HG02763 (cell line): ENCODE results near the gene ETV5.

Source experiments
- ATAC-seq: cut with Tn5 transposase; IDR thresholded peaks from one replicate; pipeline ENCODE4 v1.9.1; 2021; ENCODE audit warnings: mild to moderate bottlenecking, moderate library complexity; ENCODE audit not compliant: unreplicated experiment

Gene ETV5

GRCh38 chr3:186097317-186097662, 11.6 kb downstream of the ETV5 start:
- ATAC-seq, result no peak

GRCh38 chr3:186096290-186096689, 12.6 kb downstream of the ETV5 start:
- no peak for ATAC-seq

GRCh38 chr3:186095561-186096081, 13.3 kb downstream of the ETV5 start:
- no peak for ATAC-seq

- ATAC-seq, result no peak
Measured at GRCh38 chr3:186094696-186095425, 14.0 kb downstream of the ETV5 start.

DNA sequence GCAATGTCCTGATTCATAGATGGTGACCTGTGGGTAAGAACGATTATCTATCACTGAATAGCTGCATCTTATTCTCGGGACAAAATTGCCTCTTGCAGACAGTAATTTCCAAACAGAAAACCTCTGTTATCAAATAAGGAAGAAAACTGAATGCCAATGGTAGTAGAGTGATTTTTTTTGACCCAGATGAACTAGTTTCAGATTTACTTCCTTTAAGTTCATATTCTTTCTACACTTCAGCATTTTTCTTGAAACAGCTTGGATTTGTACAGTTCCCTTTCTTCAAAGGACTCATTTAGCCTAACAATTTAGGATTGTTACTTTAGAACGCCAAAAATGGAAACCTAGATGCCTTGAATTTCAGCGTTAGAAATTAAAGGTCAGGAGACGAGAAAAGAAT, 14.6 kb downstream of the ETV5 start:
- no peak for ATAC-seq

GRCh38 chr3:186093271-186093900, 15.5 kb downstream of the ETV5 start:
- ATAC-seq, result no peak

GRCh38 chr3:186092360-186093070, 16.4 kb downstream of the ETV5 start:
- no peak for ATAC-seq

DNA sequence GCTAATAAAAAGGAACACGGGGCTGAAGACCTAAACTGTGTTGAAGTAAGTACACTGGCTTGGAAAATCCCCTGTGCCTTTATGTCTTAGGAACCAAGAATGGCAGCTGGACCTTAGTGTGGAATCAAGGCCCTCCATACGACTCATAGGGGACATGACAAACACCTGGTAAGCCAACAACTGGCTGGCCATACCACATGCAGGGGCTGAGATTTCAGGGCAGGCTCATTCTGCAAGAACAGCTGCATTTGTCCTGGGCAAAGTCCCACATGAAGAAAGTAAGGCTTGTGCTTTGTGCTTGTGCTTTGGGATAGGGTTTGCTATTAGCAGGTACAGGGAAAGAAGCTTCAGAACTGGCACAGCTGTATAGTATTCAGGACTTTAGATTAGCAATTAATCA, 18.0 kb downstream of the ETV5 start:
- no peak for ATAC-seq

DNA sequence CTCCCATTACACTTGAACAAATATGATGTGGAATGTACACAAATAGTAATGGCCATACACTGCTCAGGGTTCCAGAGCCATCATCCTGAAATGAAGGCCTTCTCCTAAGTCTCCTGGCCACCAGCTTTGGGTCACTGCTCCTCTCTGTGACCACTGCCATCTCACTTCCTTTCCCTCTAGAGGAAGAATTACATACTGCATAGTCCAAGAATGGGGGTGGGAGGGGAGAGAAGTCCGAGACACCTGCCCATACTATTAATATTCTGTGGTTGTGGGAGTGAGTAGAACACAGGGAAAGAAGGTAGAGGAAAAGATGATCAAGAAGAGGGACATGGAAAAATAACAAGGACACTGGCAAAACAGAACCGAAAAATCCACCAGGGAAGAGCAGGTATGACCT, 20.6 kb downstream of the ETV5 start:
- ATAC-seq, result no peak

- no peak for ATAC-seq
Measured at GRCh38 chr3:186084264-186084663, 24.6 kb downstream of the ETV5 start.

DNA sequence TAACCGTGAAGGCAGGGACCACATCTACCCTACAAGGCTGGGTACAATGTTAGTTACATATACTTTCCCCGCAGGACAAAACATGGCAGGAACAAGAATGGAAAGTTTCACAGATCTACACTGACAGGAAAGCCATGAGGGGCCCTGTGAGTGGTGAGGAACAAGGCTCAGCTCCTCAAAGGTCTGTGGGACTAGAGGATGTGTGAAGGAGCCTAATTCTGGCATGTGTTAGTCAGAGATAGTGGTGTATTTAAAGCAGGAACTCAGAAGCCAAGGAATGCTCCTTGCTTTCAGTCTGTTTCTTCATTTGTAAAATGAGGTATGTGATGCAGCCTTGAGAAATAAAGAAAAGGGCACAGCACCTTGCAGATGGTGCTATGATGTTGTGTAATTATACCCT, 25.1 kb downstream of the ETV5 start:
- ATAC-seq, result no peak

GRCh38 chr3:186082150-186082549, 26.7 kb downstream of the ETV5 start:
- ATAC-seq, result no peak

GRCh38 chr3:186081678-186082077, 27.2 kb downstream of the ETV5 start:
- ATAC-seq, result no peak

- no peak for ATAC-seq
Measured at GRCh38 chr3:186080849-186081438, 27.9 kb downstream of the ETV5 start.

DNA sequence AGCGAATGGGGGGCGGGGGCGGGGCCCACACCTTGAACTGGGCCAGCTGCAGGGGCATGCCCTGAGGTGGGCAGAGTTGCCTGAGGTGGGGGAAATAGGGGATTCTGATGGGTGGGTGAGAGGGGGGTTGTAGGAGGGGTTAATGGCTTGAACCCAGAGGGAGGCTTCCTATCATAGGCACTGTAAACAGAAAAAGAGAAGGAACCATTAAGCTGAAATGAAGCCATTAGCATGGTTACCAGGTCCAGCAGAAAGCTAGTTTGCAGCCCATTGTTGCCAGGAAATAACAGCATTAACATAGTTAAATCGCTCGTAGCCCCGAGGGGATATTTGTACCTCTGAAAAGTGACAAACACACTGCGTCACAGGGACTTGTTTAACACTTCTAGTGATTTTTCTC, 29.0 kb downstream of the ETV5 start:
- no peak for ATAC-seq

DNA sequence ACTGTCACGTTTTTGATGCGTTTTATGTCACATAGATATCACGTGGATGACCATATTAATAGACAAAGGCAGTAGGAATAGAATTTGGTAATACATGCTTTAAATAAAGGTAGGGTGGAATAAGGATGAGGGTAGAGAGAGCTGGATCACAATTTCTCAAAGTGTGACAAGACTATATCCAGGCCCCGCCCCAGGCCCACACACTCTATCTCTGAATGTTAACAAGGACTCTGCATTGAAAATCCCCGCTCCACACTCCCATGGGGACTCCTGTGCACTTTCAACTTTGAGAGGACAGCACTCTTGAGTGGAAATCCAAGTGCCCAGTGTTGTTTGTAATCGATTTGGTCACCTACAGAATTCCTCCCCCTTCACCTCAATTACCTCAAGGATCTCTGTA, 31.4 kb downstream of the ETV5 start:
- no peak for ATAC-seq

- no peak for ATAC-seq
Measured at GRCh38 chr3:186075931-186076567, 32.8 kb downstream of the ETV5 start.

DNA sequence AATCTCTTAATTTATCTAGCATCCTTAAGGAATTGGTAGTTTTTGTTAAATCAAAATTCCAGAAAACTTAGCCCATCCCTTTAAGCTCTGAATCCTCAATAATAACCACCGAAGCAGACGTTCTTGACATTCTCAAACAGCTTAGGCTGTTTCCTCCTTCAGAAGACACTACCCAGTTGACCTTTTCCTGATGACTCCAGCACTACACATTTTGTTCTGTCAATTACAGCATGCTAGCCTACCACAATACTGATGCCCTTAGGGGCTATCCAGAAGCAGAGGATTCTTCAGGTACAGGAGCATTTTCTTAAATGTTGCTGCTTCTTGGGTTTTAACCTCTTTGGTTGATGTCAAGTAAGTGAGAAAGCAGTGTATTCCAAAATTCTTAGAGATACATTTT, 33.4 kb downstream of the ETV5 start:
- no peak for ATAC-seq

DNA sequence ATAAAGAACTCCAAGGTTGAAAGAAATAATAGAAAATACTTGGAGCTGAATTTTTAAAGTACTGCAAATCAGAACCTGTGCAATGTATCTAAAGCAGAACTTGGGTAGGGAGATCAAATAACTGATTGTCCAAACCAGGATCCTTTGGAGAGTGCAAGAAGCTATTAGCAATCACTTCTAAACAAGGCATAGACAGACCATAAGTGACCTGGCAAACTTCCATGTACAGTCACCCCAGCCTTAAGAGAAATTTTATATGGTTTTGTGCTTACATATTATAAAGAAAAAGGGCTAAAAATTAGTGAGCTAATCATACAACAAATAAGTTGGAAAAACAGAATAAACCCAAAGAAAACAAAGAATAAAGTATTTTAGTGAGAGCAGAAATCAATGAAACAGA, 35.2 kb downstream of the ETV5 start:
- ATAC-seq, result no peak

- ATAC-seq, result no peak
Measured at GRCh38 chr3:186070996-186071395, 37.9 kb downstream of the ETV5 start.

- no peak for ATAC-seq
Measured at GRCh38 chr3:186070550-186070949, 38.3 kb downstream of the ETV5 start.
